HepG2 (cell line): ENCODE data around the gene ATP5MK. TPM values are rescaled to one million over a fixed set of nuclear protein-coding genes. Genes with fewer than 3 reads are reported as not detected.

ENCODE experiments used
- ATF7-NPFF ChIP-seq: sonication (generic); formaldehyde crosslinking; IDR thresholded peaks from 2 replicates; pipeline ENCODE4 v1.8.1; 2023; ENCODE audit warnings: mild to moderate bottlenecking, low read depth, missing genetic modification reagents, moderate library complexity
- BRD4 ChIP-seq: sonication (generic); formaldehyde crosslinking; IDR thresholded peaks from 2 replicates; pipeline ENCODE4 v1.4.0; 2020; ENCODE audit warnings: missing genetic modification reagents
- HNF4G ChIP-seq, 2 experiments: sonication (generic) in 1 of 2; formaldehyde crosslinking in 1 of 2; IDR thresholded peaks; 2 replicates each; pipeline versions ENCODE4 v1.4.0 to v1.6.1; 2011 to 2020; ENCODE audit warnings: borderline replicate concordance in 2 of 2, low read depth in 2 of 2, mild to moderate bottlenecking in 2 of 2, low read length in 1 of 2, missing genetic modification reagents in 1 of 2, moderate library complexity in 1 of 2
- IRF2 ChIP-seq: IDR thresholded peaks from 2 replicates; pipeline ENCODE4 v1.6.1; 2018; ENCODE audit warnings: missing genetic modification reagents, missing compliant biosample characterization
- KDM3A ChIP-seq: IDR thresholded peaks from 2 replicates; pipeline ENCODE4 v1.6.1; 2018; ENCODE audit warnings: low read depth, missing compliant biosample characterization
- KMT2B ChIP-seq: IDR thresholded peaks from 2 replicates; pipeline ENCODE4 v1.6.1; 2016; ENCODE audit warnings: missing genetic modification reagents, missing compliant biosample characterization
- MIXL1 ChIP-seq: IDR thresholded peaks from 2 replicates; pipeline ENCODE4 v1.6.1; 2016
- NR2C2 ChIP-seq: sonication (generic); formaldehyde crosslinking; IDR thresholded peaks from 2 replicates; pipeline ENCODE4 v1.4.0; 2020; ENCODE audit warnings: missing genetic modification reagents, mild to moderate bottlenecking, moderate library complexity, borderline replicate concordance
- NR3C1 ChIP-seq: sonication (generic); formaldehyde crosslinking; IDR thresholded peaks from 2 replicates; pipeline ENCODE4 v1.4.0; 2020; ENCODE audit warnings: missing genetic modification reagents
- NRL ChIP-seq: sonication (generic); formaldehyde crosslinking; IDR thresholded peaks from 2 replicates; pipeline ENCODE4 v1.5.0; 2020; ENCODE audit warnings: missing genetic modification reagents, mild to moderate bottlenecking, moderate library complexity, borderline replicate concordance
- PAWR ChIP-seq: sonication (generic); formaldehyde crosslinking; IDR thresholded peaks from 2 replicates; pipeline ENCODE4 v1.4.0; 2020; ENCODE audit warnings: missing genetic modification reagents, mild to moderate bottlenecking, borderline replicate concordance
- PCBP1 ChIP-seq: fragments of 200-400 bp; formaldehyde crosslinking; IDR thresholded peaks from 2 replicates; pipeline ENCODE4 v1.6.1; 2017; ENCODE audit warnings: mild to moderate bottlenecking, low read depth, low read length, borderline replicate concordance
- RARA ChIP-seq: IDR thresholded peaks from 2 replicates; pipeline ENCODE4 v1.6.1; 2016; ENCODE audit warnings: missing genetic modification reagents, missing compliant biosample characterization
- SAFB2 ChIP-seq: sonication (generic); formaldehyde crosslinking; IDR thresholded peaks from 2 replicates; pipeline ENCODE4 v1.5.1; 2020; ENCODE audit warnings: missing genetic modification reagents, low read depth, mild to moderate bottlenecking, borderline replicate concordance
- SMAD9 ChIP-seq: sonication (generic); formaldehyde crosslinking; IDR thresholded peaks from 2 replicates; pipeline ENCODE4 v1.5.1; 2020; ENCODE audit warnings: mild to moderate bottlenecking, missing genetic modification reagents
- ZMYM3 ChIP-seq: sonication (generic); formaldehyde crosslinking; IDR thresholded peaks from 2 replicates; pipeline ENCODE4 v1.5.1; 2020; ENCODE audit warnings: mild to moderate bottlenecking, missing genetic modification reagents
- ZNF260 ChIP-seq: sonication (generic); formaldehyde crosslinking; IDR thresholded peaks from 2 replicates; pipeline ENCODE4 v1.4.0; 2020; ENCODE audit warnings: missing genetic modification reagents, low read depth, mild to moderate bottlenecking, borderline replicate concordance
- ZNF292 ChIP-seq: sonication (generic); formaldehyde crosslinking; IDR thresholded peaks from 2 replicates; pipeline ENCODE4 v1.8.1; 2022; ENCODE audit warnings: mild to moderate bottlenecking, low read depth, missing genetic modification reagents, borderline replicate concordance
- ZNF567 ChIP-seq: sonication (generic); formaldehyde crosslinking; IDR thresholded peaks from 2 replicates; pipeline ENCODE4 v1.8.1; 2023; ENCODE audit warnings: mild to moderate bottlenecking, missing genetic modification reagents, borderline replicate concordance
- polyA plus RNA-seq, 8 experiments: library from polyadenylated mRNA; depleted of rRNA in 3 of 8; stranded (reverse) in 7 of 8; unstranded in 1 of 8; fragments of >200 nt; fragmentation: Illumina TruSeq in 4 of 8; extraction: Trizol in 4 of 8; gene quantifications; 2 replicates each; pipeline versions ENCODE4 v1.2.1 to v1.2.3, GENCODE V29; 2011 to 2016; ENCODE audit warnings: low read depth in 4 of 8, missing spikeins in 1 of 8, mixed read lengths in 1 of 8; ENCODE audit not compliant: insufficient read depth in 1 of 8
- total RNA-seq, 5 experiments: library from RNA; depleted of rRNA; stranded (reverse); fragments of >200 nt; fragmentation: Illumina TruSeq; extraction: Trizol; gene quantifications; 2 replicates each; pipeline ENCODE4 v1.2.3, GENCODE V29; 2016; ENCODE audit warnings: low read depth in 1 of 5
- TF ChIP-seq, protein P1 (sequence below): sonication (generic); formaldehyde crosslinking; IDR thresholded peaks from 2 replicates; pipeline ENCODE4 v1.8.0; 2022; ENCODE audit warnings: missing genetic modification reagents, low read depth, mild to moderate bottlenecking, borderline replicate concordance
- TF ChIP-seq, protein P2 (sequence below): sonication (generic); formaldehyde crosslinking; IDR thresholded peaks from 2 replicates; pipeline ENCODE4 v1.4.0; 2020; ENCODE audit warnings: missing genetic modification reagents
- TF ChIP-seq, protein P3 (sequence below): sonication (generic); formaldehyde crosslinking; IDR thresholded peaks from 2 replicates; pipeline ENCODE4 v1.8.0; 2022; ENCODE audit warnings: missing genetic modification reagents, mild to moderate bottlenecking, moderate library complexity, borderline replicate concordance
- TF ChIP-seq, protein P4 (sequence below): sonication (generic); formaldehyde crosslinking; IDR thresholded peaks from 2 replicates; pipeline ENCODE4 v1.4.0; 2020; ENCODE audit warnings: missing genetic modification reagents

The ATP5MK gene
- total and polyA plus RNA-seq, 2 of the 13 experiments (the other 11 are each of a cell fraction or from before 2014, with no cell fraction given), result 312 to 517 TPM

DNA sequence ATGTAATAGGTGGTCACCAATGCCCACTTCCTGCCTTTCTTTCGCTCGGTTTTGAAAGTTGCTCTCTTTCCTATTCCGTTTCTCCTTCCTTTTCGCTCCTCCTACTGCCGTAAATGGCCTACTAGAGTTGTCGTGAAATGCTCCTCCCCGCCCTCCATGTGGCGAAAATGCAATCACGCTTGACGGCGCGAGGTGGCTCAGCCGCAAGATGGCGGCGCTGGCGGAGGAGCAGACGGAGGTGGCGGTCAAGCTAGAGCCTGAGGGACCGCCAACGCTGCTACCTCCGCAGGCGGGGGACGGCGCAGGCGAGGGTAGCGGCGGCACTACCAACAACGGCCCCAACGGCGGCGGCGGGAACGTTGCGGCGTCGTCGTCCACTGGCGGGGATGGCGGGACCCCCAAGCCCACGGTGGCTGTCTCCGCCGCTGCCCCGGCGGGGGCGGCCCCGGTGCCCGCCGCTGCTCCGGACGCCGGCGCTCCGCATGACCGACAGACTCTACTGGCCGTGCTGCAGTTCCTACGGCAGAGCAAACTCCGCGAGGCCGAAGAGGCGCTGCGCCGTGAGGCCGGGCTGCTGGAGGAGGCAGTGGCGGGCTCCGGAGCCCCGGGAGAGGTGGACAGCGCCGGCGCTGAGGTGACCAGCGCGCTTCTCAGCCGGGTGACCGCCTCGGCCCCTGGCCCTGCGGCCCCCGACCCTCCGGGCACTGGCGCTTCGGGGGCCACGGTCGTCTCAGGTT, 28.3 kb downstream of the ATP5MK start, which contains the start of gene TAF5 (continued):
- TF ChIP-seq ATF7-NPFF (CRISPR knock-in tag), result peak; percentile 51
- TF ChIP-seq NR3C1 (CRISPR knock-in tag), result no peak
- TF ChIP-seq, protein P1, sequence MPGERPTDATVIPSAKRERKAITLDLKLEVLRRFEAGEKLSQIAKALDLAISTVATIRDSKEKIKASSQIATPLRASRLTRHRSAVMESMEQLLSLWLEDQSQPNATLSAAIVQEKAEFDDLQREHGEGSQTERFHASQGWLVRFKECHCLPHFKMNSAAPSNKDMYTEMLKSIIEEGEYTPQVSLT (CRISPR knock-in tag), result 0 out of 2 replicates have a peak, but pooled peaks have one; percentile 1
- TF ChIP-seq, protein P2, sequence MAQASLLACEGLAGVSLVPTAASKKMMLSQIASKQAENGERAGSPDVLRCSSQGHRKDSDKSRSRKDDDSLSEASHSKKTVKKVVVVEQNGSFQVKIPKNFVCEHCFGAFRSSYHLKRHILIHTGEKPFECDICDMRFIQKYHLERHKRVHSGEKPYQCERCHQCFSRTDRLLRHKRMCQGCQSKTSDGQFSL (CRISPR knock-in tag), result no peak
- TF ChIP-seq KDM3A, result no peak; the same call in 1 of the 2 replicates
- TF ChIP-seq PAWR (CRISPR knock-in tag), result no peak
- TF ChIP-seq ZMYM3 (CRISPR knock-in tag), result peak; percentile 42; the same call in 1 of the 2 replicates
- peak; percentile 25; the same call in 1 of the 2 replicates for TF ChIP-seq SMAD9 (CRISPR knock-in tag)
- TF ChIP-seq BRD4 (CRISPR knock-in tag), result peak; percentile 42; the same call in 1 of the 2 replicates
- peak; percentile 62; the same call in 1 of the 2 replicates for TF ChIP-seq SAFB2 (CRISPR knock-in tag)
- TF ChIP-seq, protein P3, sequence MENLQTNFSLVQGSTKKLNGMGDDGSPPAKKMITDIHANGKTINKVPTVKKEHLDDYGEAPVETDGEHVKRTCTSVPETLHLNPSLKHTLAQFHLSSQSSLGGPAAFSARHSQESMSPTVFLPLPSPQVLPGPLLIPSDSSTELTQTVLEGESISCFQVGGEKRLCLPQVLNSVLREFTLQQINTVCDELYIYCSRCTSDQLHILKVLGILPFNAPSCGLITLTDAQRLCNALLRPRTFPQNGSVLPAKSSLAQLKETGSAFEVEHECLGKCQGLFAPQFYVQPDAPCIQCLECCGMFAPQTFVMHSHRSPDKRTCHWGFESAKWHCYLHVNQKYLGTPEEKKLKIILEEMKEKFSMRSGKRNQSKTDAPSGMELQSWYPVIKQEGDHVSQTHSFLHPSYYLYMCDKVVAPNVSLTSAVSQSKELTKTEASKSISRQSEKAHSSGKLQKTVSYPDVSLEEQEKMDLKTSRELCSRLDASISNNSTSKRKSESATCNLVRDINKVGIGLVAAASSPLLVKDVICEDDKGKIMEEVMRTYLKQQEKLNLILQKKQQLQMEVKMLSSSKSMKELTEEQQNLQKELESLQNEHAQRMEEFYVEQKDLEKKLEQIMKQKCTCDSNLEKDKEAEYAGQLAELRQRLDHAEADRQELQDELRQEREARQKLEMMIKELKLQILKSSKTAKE (CRISPR knock-in tag), result no peak
- TF ChIP-seq KMT2B (CRISPR knock-in tag), result peak; percentile 84
- TF ChIP-seq PCBP1, result no peak
- TF ChIP-seq ZNF567, result peak; percentile 98
- TF ChIP-seq ZNF292 (CRISPR knock-in tag), result no peak
- TF ChIP-seq RARA, result peak; percentile 33; the same call in 1 of the 2 replicates
- peak; percentile 77 for TF ChIP-seq IRF2 (CRISPR knock-in tag)
- peak; percentile 81; the same call in 1 of the 2 replicates for TF ChIP-seq MIXL1
- no peak for TF ChIP-seq HNF4G (IDR thresholded peaks at IDR 0.05; ENCODE audit: borderline replicate concordance, low read depth, low read length)
- TF ChIP-seq HNF4G (CRISPR knock-in tag; IDR thresholded peaks at IDR 0.05; ENCODE audit: borderline replicate concordance, low read depth), result 0 out of 2 replicates have a peak, but pooled peaks have one; percentile 8
- TF ChIP-seq ZNF260 (CRISPR knock-in tag), result no peak
- TF ChIP-seq, protein P4, sequence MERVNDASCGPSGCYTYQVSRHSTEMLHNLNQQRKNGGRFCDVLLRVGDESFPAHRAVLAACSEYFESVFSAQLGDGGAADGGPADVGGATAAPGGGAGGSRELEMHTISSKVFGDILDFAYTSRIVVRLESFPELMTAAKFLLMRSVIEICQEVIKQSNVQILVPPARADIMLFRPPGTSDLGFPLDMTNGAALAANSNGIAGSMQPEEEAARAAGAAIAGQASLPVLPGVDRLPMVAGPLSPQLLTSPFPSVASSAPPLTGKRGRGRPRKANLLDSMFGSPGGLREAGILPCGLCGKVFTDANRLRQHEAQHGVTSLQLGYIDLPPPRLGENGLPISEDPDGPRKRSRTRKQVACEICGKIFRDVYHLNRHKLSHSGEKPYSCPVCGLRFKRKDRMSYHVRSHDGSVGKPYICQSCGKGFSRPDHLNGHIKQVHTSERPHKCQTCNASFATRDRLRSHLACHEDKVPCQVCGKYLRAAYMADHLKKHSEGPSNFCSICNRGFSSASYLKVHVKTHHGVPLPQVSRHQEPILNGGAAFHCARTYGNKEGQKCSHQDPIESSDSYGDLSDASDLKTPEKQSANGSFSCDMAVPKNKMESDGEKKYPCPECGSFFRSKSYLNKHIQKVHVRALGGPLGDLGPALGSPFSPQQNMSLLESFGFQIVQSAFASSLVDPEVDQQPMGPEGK, result peak; percentile 65
- TF ChIP-seq NRL (CRISPR knock-in tag), result peak; percentile 82
- no peak; the same call in none of the 2 replicates for TF ChIP-seq NR2C2 (CRISPR knock-in tag)
